ENCODE measurements around the gene SEMA6A.

GRCh38 chr5:116420540-116420939, 154.1 kb downstream of the SEMA6A start:
- TF ChIP-seq CTCF (conservative IDR thresholded peaks at IDR 0.05; ENCODE audit: low read depth in 2 of 2) (no peak), REST (IDR thresholded peaks at IDR 0.05; ENCODE audit: unreplicated experiment) (no peak), POLR2AphosphoS5 (IDR thresholded peaks at IDR 0.05; ENCODE audit: low read depth) (no peak), NANOG (IDR thresholded peaks at IDR 0.05; ENCODE audit: borderline replicate concordance) (no peak), EZH2phosphoT487 (IDR thresholded peaks at IDR 0.05; ENCODE audit: unreplicated experiment) (no peak), EZH2 (IDR thresholded peaks at IDR 0.05; ENCODE audit: low read depth, unreplicated experiment) (no peak), ZNF114 (CRISPR knock-in tag; IDR thresholded peaks at IDR 0.05) (no peak), STAT1 (IDR thresholded peaks at IDR 0.05; ENCODE audit: unreplicated experiment) (no peak), ZNF331 (CRISPR knock-in tag; IDR thresholded peaks at IDR 0.05; ENCODE audit: low read depth) (no peak), CREB1 (CRISPR knock-in tag; IDR thresholded peaks at IDR 0.05; ENCODE audit: low read depth) (no peak)

Measured in GM23338 (cell line).